ENCODE results near the gene VSIG10. TPM values are rescaled to one million over a fixed set of nuclear protein-coding genes. Genes with fewer than 3 reads are reported as not detected.
"Not testable (repeated sequence)": the region's sequence is repeated elsewhere in the genome, so short reads cannot be mapped to it uniquely, and the experiment has no call there.

Gene VSIG10
- polyA plus RNA-seq (2012; ENCODE audit: insufficient read depth, insufficient read length) = 12.0 TPM

GRCh38 chr12:118103601-118104382, at the start of gene VSIG10:
TSS of gene VSIG10 (minus strand) at chr12:118104011. CDS start at chr12:118103671, 340 bp downstream.
- H3K4me3 ChIP-seq (ENCODE audit: low read length) = peak within 1 kb of the TSS; percentile 70
- peak; percentile 29 for DNase-seq (ENCODE audit: low read depth, low spot score)

- no peak overlapping the region for H3K4me3 ChIP-seq (ENCODE audit: low read length)
- DNase-seq (ENCODE audit: low read depth, low spot score) = no peak
These were observed 47.9 kb upstream of the VSIG10 start for GRCh38 chr12:118151755-118152154.

- H3K4me3 ChIP-seq (ENCODE audit: low read length) = no peak overlapping the region
- DNase-seq (ENCODE audit: low read depth, low spot score) = no peak
These were observed 46.8 kb upstream of the VSIG10 start for GRCh38 chr12:118150625-118151024.

GRCh38 chr12:118148287-118148686, 44.5 kb upstream of the VSIG10 start:
- H3K4me3 ChIP-seq (ENCODE audit: low read length) = no peak overlapping the region
- DNase-seq (ENCODE audit: low read depth, low spot score) = no peak

- H3K4me3 ChIP-seq (ENCODE audit: low read length) = no peak overlapping the region
- DNase-seq (ENCODE audit: low read depth, low spot score) = no peak
These were observed 42.0 kb upstream of the VSIG10 start for GRCh38 chr12:118145798-118146156.

- DNase-seq (ENCODE audit: low read depth, low spot score) = no peak
- no peak overlapping the region for H3K4me3 ChIP-seq (ENCODE audit: low read length)
These were observed 41.4 kb upstream of the VSIG10 start for GRCh38 chr12:118145113-118145797.

DNA sequence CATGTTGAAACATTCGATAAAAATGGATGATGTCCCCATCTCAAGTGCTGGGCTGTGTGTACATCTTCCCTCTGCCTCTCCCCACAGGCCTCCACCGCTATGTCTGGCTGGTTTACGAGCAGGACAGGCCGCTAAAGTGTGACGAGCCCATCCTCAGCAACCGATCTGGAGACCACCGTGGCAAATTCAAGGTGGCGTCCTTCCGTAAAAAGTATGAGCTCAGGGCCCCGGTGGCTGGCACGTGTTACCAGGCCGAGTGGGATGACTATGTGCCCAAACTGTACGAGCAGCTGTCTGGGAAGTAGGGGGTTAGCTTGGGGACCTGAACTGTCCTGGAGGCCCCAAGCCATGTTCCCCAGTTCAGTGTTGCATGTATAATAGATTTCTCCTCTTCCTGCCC, 40.7 kb upstream of the VSIG10 start:
- no peak for DNase-seq (ENCODE audit: low read depth, low spot score)
- H3K4me3 ChIP-seq (ENCODE audit: low read length) = no peak overlapping the region

DNA sequence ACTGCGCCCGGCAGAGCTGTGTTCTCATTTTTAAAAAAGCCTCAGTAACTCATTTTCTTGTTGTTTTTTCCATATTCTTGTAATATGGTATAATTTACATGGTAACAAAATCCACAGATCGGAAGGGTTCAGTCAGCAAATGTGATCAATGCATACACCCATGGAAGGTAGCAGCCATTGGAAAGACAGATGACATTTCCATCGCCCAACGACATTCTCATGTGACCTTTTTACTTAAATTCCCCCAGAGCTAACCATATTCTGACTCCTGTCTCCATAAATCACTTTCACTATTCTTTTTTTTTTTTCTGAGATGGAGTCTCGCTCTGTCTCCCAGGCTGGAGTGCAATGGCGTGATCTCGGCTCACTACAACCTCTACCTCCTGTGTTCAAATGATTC, 37.0 kb upstream of the VSIG10 start:
- H3K4me3 ChIP-seq (ENCODE audit: low read length) = no peak overlapping the region
- no peak for DNase-seq (ENCODE audit: low read depth, low spot score)

GRCh38 chr12:118137148-118137678, 33.4 kb upstream of the VSIG10 start:
- peak overlapping the region; percentile 77 for H3K4me3 ChIP-seq (ENCODE audit: low read length)
- DNase-seq (ENCODE audit: low read depth, low spot score) = no peak

DNA sequence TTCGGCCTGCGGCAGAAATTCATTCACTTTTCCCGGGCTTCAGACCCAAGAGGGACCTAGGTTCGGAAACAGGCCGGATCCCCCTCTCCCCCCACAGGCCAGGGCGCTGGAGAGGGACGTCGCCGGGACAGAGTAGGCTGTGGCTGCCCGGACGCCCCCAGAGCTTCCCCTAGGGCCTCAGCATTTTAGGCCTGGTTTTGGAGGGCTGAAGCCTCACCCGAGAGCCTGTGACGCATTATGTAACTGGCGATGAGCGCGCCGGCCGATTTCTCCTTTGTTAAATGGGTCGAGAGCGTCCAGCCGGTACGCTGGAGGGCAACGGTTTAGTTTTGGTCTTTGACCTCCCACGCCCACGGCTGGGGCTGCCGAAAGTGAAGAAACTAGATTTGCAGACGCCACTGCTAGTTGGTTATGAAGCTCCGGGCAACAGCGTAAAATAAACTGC, 32.8 kb upstream of the VSIG10 start:
- H3K4me3 ChIP-seq (ENCODE audit: low read length) = peak overlapping the region; percentile 77
- DNase-seq (ENCODE audit: low read depth, low spot score) = no peak

DNA sequence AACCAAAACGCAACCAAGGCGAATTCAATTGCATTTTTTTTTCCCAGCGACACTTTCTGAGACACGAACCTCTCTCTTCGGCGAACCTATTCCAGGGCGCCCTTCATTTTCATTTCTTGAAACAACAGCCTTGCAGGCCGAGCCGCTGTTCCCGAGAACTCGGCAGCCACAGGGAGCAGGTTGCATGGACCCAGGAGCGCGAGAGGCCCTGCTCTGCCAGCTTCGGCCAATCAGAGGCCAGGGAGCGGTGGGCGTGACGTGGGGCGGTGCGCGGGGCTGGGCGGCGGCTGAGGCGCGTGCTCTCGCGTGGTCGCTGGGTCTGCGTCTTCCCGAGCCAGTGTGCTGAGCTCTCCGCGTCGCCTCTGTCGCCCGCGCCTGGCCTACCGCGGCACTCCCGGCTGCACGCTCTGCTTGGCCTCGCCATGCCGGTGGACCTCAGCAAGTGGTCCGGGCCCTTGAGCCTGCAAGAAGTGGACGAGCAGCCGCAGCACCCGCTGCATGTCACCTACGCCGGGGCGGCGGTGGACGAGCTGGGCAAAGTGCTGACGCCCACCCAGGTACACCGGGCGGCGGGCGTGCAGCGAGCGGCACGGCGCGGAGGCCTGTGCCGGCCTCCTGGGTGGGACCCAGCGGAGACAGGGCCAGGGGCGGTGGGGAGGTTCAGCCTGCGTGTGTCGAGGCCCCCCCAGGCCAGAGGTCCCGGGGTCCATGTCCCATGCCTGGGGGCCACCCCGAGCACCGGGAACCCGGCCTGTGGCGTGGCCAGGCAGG, 32.2 kb upstream of the VSIG10 start, which contains the start of gene PEBP1:
PEBP1 (plus strand) TSS at position 337 of the 771 bp plus-strand sequence; CDS start at position 423, 86 bp downstream.
- peak within 1 kb of the TSS; percentile 77 for H3K4me3 ChIP-seq (ENCODE audit: low read length)
- DNase-seq (ENCODE audit: low read depth, low spot score) = peak; percentile 83

- H3K4me3 ChIP-seq (ENCODE audit: low read length); DNase-seq (ENCODE audit: low read depth, low spot score): not testable (repeated sequence)
These were observed 25.6 kb upstream of the VSIG10 start for GRCh38 chr12:118129436-118129835.

DNA sequence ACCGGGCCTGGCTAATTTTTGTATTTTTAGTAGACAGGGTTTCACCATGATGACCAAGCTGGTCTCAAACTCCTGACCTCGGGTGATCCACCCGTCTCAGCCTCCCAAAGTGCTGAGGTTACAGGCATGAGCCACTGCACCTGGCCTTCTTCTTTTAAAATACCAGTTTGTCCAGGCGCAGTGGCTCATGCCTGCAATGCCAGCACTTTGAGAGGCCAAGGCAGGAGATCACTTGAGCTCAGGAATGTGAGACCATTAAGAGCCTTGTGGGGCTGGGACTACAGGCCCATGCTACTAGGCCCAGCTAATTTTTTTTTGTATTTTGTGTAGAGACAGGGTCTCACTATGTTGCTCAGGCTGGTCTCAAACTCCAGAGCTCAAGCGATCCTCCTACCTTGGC, 24.1 kb upstream of the VSIG10 start:
- H3K4me3 ChIP-seq (ENCODE audit: low read length) = no peak overlapping the region
- no peak for DNase-seq (ENCODE audit: low read depth, low spot score)

DNA sequence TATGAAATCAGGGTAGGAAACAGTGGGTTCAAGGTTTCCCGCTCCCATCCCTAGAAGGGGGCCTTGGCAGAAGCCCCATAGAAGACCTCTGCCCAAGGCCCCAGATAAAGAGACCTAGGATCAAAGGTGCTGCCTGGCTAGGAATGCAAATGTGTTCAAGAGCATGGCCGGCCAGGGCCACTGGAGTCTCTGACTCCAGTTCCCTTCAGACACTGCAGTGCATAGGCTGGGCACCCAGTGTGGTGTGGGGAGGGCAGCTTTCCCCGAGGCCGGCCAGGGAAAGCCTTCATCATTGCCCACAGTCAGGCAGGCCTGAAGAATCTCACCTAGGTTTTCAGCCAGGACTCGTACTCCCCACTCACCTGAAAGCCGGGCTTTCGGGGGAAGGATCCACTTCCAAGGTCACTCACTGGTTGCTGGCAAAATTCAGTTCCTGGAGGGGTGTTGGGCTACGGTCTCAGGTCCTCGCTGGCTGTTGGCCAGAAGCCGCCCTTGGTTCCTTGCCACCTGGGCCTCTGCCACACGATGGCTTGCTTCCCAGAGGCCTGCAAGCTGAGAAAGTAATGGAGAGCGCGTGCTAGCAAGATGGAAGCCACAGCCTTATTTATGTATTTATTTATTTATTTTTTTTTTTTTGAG, 22.4 kb upstream of the VSIG10 start:
- no peak overlapping the region for H3K4me3 ChIP-seq (ENCODE audit: low read length)
- DNase-seq (ENCODE audit: low read depth, low spot score) = no peak

DNA sequence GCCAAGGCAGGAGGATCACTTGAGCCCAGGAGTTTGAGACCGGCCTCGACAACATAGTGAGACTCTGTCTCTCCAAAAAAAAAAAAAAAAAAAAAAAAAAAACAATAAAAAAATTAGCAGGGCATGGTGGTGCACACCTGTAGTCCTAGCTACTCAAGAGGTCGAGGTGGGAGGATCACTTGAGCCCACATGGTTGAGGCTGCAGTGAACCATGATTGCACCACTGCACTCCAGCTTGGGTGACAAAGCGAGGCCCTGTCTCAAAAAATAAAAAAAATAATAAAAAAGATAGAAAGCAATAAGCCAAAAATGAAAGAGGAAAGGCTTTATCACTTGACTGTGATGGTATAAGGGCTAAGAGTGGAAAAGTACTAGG, 21.9 kb upstream of the VSIG10 start:
- no peak for DNase-seq (ENCODE audit: low read depth, low spot score)
- no peak overlapping the region for H3K4me3 ChIP-seq (ENCODE audit: low read length)

DNA sequence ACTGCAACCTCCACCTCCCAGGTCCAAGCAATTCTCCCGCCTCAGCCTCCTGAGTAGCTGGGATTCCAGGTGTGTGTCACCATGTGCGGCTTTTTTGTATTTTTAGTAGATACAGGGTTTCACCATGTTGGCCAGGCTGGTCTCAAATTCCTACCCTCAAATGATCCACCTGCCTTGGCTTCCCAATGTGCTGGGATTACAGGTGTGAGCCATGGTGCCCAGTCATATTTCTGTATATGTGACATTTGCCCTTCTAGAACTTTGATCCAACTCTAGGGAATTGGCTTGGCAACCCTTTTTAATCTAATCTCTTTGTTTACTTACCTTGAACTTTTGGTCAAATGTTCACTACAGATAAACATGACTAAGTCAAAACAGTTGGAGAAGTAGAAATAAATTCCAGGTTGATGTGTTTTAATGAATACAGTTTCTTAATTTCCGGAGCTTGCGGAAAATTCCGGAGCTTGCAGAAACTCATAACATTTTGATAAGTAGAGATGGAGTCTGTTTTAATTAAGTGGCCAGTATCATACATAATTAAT, 20.6 kb upstream of the VSIG10 start:
- no peak for DNase-seq (ENCODE audit: low read depth, low spot score)
- no peak overlapping the region for H3K4me3 ChIP-seq (ENCODE audit: low read length)

DNA sequence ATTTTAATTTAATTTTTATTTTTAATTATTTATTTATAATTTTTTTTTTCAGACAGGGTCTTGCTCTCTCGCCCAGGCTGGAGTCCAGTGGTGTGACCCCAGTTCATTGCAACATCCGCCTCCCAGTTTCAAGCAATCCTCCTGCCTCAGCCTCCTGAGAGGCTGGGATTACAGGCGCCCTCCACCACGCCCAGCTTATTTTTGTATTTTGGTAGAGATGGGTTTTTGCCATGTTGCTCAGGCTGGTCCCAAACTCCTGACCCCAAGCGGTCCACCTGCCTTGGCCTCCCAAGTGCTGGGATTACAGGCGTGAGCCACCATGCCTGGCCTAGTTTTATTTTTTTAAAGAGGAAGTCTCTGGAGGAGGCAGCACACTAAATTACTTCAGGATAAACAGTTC, 18.5 kb upstream of the VSIG10 start:
- H3K4me3 ChIP-seq (ENCODE audit: low read length) = no peak overlapping the region

DNA sequence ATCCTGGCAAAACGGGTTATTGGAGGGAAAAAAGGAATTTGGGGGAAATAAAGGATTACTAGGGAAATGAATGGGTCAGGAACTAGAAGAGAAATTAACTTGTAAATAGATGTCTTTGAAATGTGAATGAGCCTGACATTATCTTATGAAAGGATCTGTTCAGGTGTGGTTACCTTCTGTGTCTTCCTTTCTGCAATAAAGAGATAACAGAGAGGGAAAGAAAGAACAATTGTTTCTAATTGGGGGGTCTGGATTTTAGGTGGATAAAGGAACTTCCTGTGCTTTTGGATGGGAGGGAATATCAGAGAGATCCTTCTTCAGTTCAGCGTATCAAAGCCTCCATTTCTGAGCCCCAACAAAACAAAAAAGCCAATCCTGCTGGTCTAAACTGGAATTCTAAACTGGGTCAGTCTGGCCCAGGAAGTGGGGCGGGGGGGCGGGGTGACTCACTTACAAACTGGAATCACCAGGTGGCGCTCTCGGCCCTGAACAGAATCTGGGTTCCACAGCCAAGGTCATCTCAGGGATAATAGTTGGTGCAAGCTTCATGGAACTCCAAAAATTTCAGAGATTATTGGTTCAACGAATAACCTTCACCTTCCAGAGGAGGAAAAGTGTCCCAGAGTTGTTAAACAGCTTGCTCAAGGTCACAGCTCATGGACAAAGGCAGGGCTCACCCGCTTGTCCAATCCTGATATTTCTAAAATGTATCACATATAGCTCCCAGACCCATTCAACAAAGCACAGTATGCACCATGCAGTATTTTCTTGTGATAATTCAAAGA, 17.0 kb upstream of the VSIG10 start:
- no peak overlapping the region for H3K4me3 ChIP-seq (ENCODE audit: low read length)
- DNase-seq (ENCODE audit: low read depth, low spot score) = no peak

More for the DNA sequence above, 18.5 kb upstream of the VSIG10 start:
- DNase-seq (ENCODE audit: low read depth, low spot score) = no peak
